K562 (cell line): ENCODE data around the gene CAPN10. TPM values are rescaled to one million over a fixed set of nuclear protein-coding genes. Genes with fewer than 3 reads are reported as not detected.

ENCODE experiments used
- ATAC-seq: fragments of 200-7000 bp; cut with Tn5 transposase; 3 replicates; pipeline ENCODE4 v1.9.1; 2020; ENCODE audit warnings: moderate library complexity
- BruUV-seq: library from RNA; stranded (reverse); fragments of 400-500 nt; replicated peaks from 2 replicates; lab custom pipeline; 2021; lab: Mats Ljungman, UMichigan
- CTCF ChIA-PET: fragments of 300-600 bp; formaldehyde crosslinking; extraction: SDS; loops from one replicate; lab custom pipeline; 2021; ENCODE audit warnings: low intra/inter-chr PET ratio; lab: Yijun Ruan, JAX
- POLR2A ChIA-PET: fragments of 300-600, 350-650 bp; sonication (Branson Sonifier 250); formaldehyde crosslinking; extraction: SDS; loops from one replicate; lab custom pipeline; 2021; ENCODE audit warnings: antibody characterized with exemption, inconsistent platforms; lab: Yijun Ruan, JAX
- DNase-seq, 4 experiments: peaks; one replicate each; pipeline versions ENCODE4 v3.0.0 to v3.0.0-alpha.2; 2011 to 2018; ENCODE audit warnings: low spot score in 3 of 4, mixed read lengths in 3 of 4; ENCODE audit errors: extremely low read depth in 1 of 4
- FAIRE-seq: peaks from 2 replicates; lab custom pipeline; 2011; peaks lifted over from hg19 to GRCh38; lab: Jason Lieb, UNC
- H2AFZ ChIP-seq: 2 replicates; pipeline ENCODE4 v1.6.0; 2011; ENCODE audit warnings: low read depth, low read length, control low read depth, inconsistent platforms
- H3K27ac ChIP-seq: fragments of 200-600 bp; 3 replicates; pipeline ENCODE4 v1.8.0; 2011; ENCODE audit warnings: low read depth, mild to moderate bottlenecking, control low read depth, inconsistent platforms, low read length, moderate library complexity, mixed read lengths; ENCODE audit errors: extremely low read depth
- H3K27me3 ChIP-seq, 2 experiments: fragments of 300-600 bp in 1 of 2; 2 replicates in 1 of 2; 3 replicates in 1 of 2; pipeline versions ENCODE4 v1.6.0 to v1.8.0; 2011; ENCODE audit warnings: inconsistent platforms in 2 of 2, low read length in 2 of 2, mild to moderate bottlenecking in 1 of 2, mixed read lengths in 1 of 2, moderate library complexity in 1 of 2; ENCODE audit not compliant: control insufficient read depth in 2 of 2, insufficient read depth in 2 of 2
- H3K36me3 ChIP-seq: fragments of 300-600 bp; 3 replicates; pipeline ENCODE4 v1.8.0; 2011; ENCODE audit warnings: mild to moderate bottlenecking, low read length, inconsistent platforms; ENCODE audit not compliant: control insufficient read depth, insufficient read depth
- H3K4me1 ChIP-seq, 2 experiments: fragments of 200-600 bp in 1 of 2; replicated peaks in 1 of 2; 2 replicates in 1 of 2; 3 replicates in 1 of 2; pipeline versions ENCODE4 v1.5.1 to v1.8.0; 2011; ENCODE audit warnings: inconsistent platforms in 2 of 2, low read length in 2 of 2, mild to moderate bottlenecking in 1 of 2, mixed read lengths in 1 of 2, moderate library complexity in 1 of 2; ENCODE audit not compliant: control insufficient read depth in 2 of 2, insufficient read depth in 2 of 2
- H3K4me2 ChIP-seq: 2 replicates; pipeline ENCODE4 v1.6.1; 2011; ENCODE audit warnings: low read length, control low read depth, inconsistent platforms, mixed read lengths; ENCODE audit not compliant: insufficient read depth
- H3K4me3 ChIP-seq: fragments of 200-600 bp; sonication (generic), shearing (Covaris generic); 2 replicates; pipeline ENCODE4 v1.5.1; 2016; ENCODE audit warnings: control low read depth, inconsistent platforms
- H3K79me2 ChIP-seq: fragments of 200-600 bp; 3 replicates; pipeline ENCODE4 v1.8.0; 2011; ENCODE audit warnings: low read length, inconsistent platforms; ENCODE audit not compliant: control insufficient read depth, insufficient read depth
- H3K9ac ChIP-seq, 2 experiments: 2 replicates each; pipeline versions ENCODE4 v1.6.0 to v1.6.1; 2011; ENCODE audit warnings: low read depth in 2 of 2, low read length in 2 of 2, control low read depth in 1 of 2, inconsistent platforms in 1 of 2, mild to moderate bottlenecking in 1 of 2, mixed read lengths in 1 of 2; ENCODE audit not compliant: insufficient read depth in 1 of 2
- H3K9me1 ChIP-seq: one replicate; pipeline ENCODE4 v1.6.0; 2011; ENCODE audit warnings: inconsistent platforms, mild to moderate bottlenecking, low read length, moderate library complexity; ENCODE audit not compliant: control insufficient read depth, insufficient read depth
- H3K9me3 ChIP-seq: replicated peaks from 2 replicates; pipeline ENCODE4 v1.5.1; 2011; ENCODE audit warnings: low read depth, low read length, inconsistent platforms; ENCODE audit not compliant: control insufficient read depth, insufficient read depth
- H4K20me1 ChIP-seq: replicated peaks from 2 replicates; pipeline ENCODE4 v1.6.1; 2011; ENCODE audit warnings: low read length, inconsistent platforms, mixed read lengths; ENCODE audit not compliant: control insufficient read depth, insufficient read depth
- DMBX1 ChIP-seq: fragments of 250-450 bp; sonication (Bioruptor Pico); IDR thresholded peaks from 2 replicates; pipeline ENCODE4 v1.8.0; 2022; ENCODE audit warnings: inconsistent platforms, mild to moderate bottlenecking, moderate library complexity, borderline replicate concordance
- RBFOX2 ChIP-seq: fragments of 200-400 bp; formaldehyde crosslinking; IDR thresholded peaks from 2 replicates; pipeline ENCODE4 v1.6.1; 2017; ENCODE audit warnings: low read depth, mild to moderate bottlenecking, low read length, moderate library complexity
- RCOR1 ChIP-seq, 2 experiments: IDR thresholded peaks; 2 replicates each; pipeline ENCODE4 v1.6.1; 2012; ENCODE audit warnings: low read depth in 2 of 2, low read length in 2 of 2, borderline replicate concordance in 1 of 2, improper control_type of control experiment in 1 of 2
- U2AF1 ChIP-seq: fragments of 200-400 bp; formaldehyde crosslinking; optimal IDR thresholded peaks from 2 replicates; pipeline ENCODE3; 2017; ENCODE audit warnings: mild to moderate bottlenecking, low read depth, low read length, moderate library complexity
- WGBS: fragments of 100-300 bp; shearing (Covaris generic); methylation state at CpG from one replicate; pipeline ENCODE4 v1.1.6; 2016; ENCODE audit warnings: low coverage, mixed read lengths; ENCODE audit not compliant: insufficient coverage; ENCODE audit errors: missing lambda C conversion rate; 5-methylcytosine and 5-hydroxymethylcytosine counted together
- in situ Hi-C: fragments of 300-500 bp; cut with MboI; formaldehyde crosslinking; loops from 4 replicates; pipeline ENCODE4 v1.15.0; 2018; ENCODE audit warnings: inconsistent platforms, mixed read lengths
- intact Hi-C: fragments of 100-400 bp; cut with micrococcal nuclease; formaldehyde crosslinking; loops from 2 replicates; pipeline ENCODE4 v1.14.2; 2022
- polyA plus RNA-seq, 8 experiments: library from polyadenylated mRNA; depleted of rRNA in 4 of 8; stranded (reverse) in 5 of 8; unstranded in 3 of 8; fragments of >200 nt; fragmentation: Nextera tagmentation in 2 of 8; fragmentation: Illumina TruSeq in 1 of 8; extraction: Ambion mirVana in 2 of 8; extraction: Trizol in 1 of 8; gene quantifications; 2 replicates each; pipeline versions ENCODE4 v1.2.1 to v1.2.3, GENCODE V29; 2011 to 2014; ENCODE audit warnings: inconsistent platforms in 1 of 8, missing spikeins in 1 of 8
- total RNA-seq, 7 experiments: library from RNA; depleted of rRNA in 6 of 7; stranded (reverse); fragments of >200 nt in 6 of 7; fragmentation: Illumina TruSeq in 2 of 7; extraction: Trizol in 2 of 7; gene quantifications; 2 replicates each; pipeline versions ENCODE4 v1.2.1 to v1.2.3, GENCODE V29; 2011 to 2021; ENCODE audit warnings: low replicate concordance in 1 of 7

The CAPN10 gene
- total and polyA plus RNA-seq, 9 of the 15 experiments (the other 6 are each of a cell fraction or from before 2014, with no cell fraction given), result 0.08 to 26.1 (median 8.4) TPM

GRCh38 chr2:240576436-240577205, 9.9 kb upstream of the CAPN10 start:
- 89% methylated on average over 16 of the region's 32 CpGs for WGBS
- in situ Hi-C loops, result no loop called here
- H2AFZ ChIP-seq, result no peak overlapping the region
- no peak overlapping the region for H3K4me3 ChIP-seq
- H3K36me3 ChIP-seq, result peaks cover 37% of the 10 kb centered on the region; the same call in 2 of the 3 replicates
- no peaks in the 10 kb centered on the region for H3K9me3 ChIP-seq
- TF ChIP-seq RBFOX2 (peak; percentile 27), U2AF1 (no peak), RCOR1 (IDR thresholded peaks at IDR 0.05; ENCODE audit: borderline replicate concordance in 1 of 2, low read depth in 2 of 2, low read length in 2 of 2) (no peak), DMBX1 (no peak)
- TF ChIP-seq, all 486 proteins: peak for 1
- POLR2A ChIA-PET, result interaction anchor here (0.6 to 0.7 kb wide), 2 partner anchors 11 to 114 kb away, joined by 3 read pairs; no protein-coding TSS in a partner anchor
- Histone ChIP-seq H3K9ac (no peak overlapping the region; a peak in 1 of 4 replicates), H3K79me2 (peaks cover 10% of the 10 kb centered on the region), H4K20me1 (no peaks in the 10 kb centered on the region; the same call in 1 of the 2 replicates), H3K27ac (no peak overlapping the region), H3K9me1 (peaks cover 8% of the 10 kb centered on the region), H3K4me1 (peaks cover 18 to 43% of the 10 kb centered on the region in 2 experiments), H3K27me3 (no peaks in the 10 kb centered on the region), H3K4me2 (no peak overlapping the region)
- ATAC-seq (no peak), FAIRE-seq (no peak), DNase-seq (no peak)
- intact Hi-C loops, result no loop called here
- CTCF ChIA-PET, result no interaction called here
- BruUV-seq, result no TSS peak
